ENCODE measurements around the gene NFASC. TPM values are rescaled to one million over a fixed set of nuclear protein-coding genes. Genes with fewer than 3 reads are reported as not detected.

The NFASC gene
- total and polyA plus RNA-seq, 2 donors (not counting 3 experiments of a cell fraction or from before 2014, with no cell fraction given) = not detected

DNA sequence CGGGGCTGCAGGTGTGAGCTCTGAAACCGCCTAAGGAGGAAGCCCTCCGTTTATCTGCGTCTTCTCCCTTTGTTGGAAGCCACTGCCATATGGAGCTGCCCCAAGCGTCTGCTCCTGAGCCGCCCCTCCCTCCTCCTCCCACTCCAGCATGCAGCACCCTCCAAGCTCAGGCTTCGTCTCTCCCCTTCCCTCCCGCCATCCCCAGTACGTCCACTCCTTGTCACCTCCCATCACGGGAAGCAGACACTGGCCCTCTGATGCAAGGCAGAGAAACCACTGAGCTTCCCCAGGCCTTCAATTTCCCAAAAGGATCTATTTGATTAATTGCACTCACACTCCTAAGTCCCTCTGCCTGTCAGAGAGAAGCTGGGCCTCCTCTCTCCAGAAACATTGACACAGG is 52.5 kb downstream of the NFASC start:
- TF ChIP-seq JUN (IDR thresholded peaks at IDR 0.05; ENCODE audit: borderline replicate concordance, insufficient read depth, insufficient read length, low read depth) = no peak
- no peak for TF ChIP-seq MYC (IDR thresholded peaks at IDR 0.05; ENCODE audit: low read depth, low read length)
- TF ChIP-seq, protein P1, sequence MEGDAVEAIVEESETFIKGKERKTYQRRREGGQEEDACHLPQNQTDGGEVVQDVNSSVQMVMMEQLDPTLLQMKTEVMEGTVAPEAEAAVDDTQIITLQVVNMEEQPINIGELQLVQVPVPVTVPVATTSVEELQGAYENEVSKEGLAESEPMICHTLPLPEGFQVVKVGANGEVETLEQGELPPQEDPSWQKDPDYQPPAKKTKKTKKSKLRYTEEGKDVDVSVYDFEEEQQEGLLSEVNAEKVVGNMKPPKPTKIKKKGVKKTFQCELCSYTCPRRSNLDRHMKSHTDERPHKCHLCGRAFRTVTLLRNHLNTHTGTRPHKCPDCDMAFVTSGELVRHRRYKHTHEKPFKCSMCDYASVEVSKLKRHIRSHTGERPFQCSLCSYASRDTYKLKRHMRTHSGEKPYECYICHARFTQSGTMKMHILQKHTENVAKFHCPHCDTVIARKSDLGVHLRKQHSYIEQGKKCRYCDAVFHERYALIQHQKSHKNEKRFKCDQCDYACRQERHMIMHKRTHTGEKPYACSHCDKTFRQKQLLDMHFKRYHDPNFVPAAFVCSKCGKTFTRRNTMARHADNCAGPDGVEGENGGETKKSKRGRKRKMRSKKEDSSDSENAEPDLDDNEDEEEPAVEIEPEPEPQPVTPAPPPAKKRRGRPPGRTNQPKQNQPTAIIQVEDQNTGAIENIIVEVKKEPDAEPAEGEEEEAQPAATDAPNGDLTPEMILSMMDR (IDR thresholded peaks at IDR 0.05; ENCODE audit: extremely low read depth in 1 of 2, insufficient read depth in 1 of 2, low read depth in 1 of 2, low read length in 2 of 2) = no peak
- no peak for TF ChIP-seq POLR2AphosphoS5 (IDR thresholded peaks at IDR 0.05; ENCODE audit: insufficient read depth, low read depth, low read length)
- no peak for TF ChIP-seq POLR2A (IDR thresholded peaks at IDR 0.05; ENCODE audit: low read depth, low read length)
- dilution Hi-C loops (cut with MboI; ENCODE audit: extremely low pct_ligation_motif_present, low sequenced_read_pairs) = no loop called here
- Histone ChIP-seq H3K27ac (ENCODE audit: insufficient read depth, low read depth, low read length) (no peak overlapping the region), H3K4me3 (replicated peaks in 1 of 3; ENCODE audit: insufficient read depth in 1 of 3, low read depth in 1 of 3, low read length in 3 of 3) (no peak overlapping the region), H3K9ac (replicated peaks; ENCODE audit: extremely low read depth, insufficient read depth, low read length) (no peak overlapping the region), H3K4me2 (ENCODE audit: insufficient read depth, low read length) (no peak overlapping the region), H3K27me3 (ENCODE audit: control insufficient read depth in 2 of 2, insufficient read depth in 2 of 2, low read length in 2 of 2) (peaks cover 0 to 6% of the 10 kb centered on the region in 2 experiments), H3K4me1 (ENCODE audit: control insufficient read depth, extremely low read depth, insufficient read depth, low read length) (no peaks in the 10 kb centered on the region), H3K9me1 (replicated peaks; ENCODE audit: control insufficient read depth, extremely low read depth, insufficient read depth, low read length) (no peaks in the 10 kb centered on the region), H3K79me2 (ENCODE audit: control insufficient read depth, insufficient read depth, low read length) (no peaks in the 10 kb centered on the region), H4K20me1 (replicated peaks; ENCODE audit: control insufficient read depth, extremely low read depth, insufficient read depth, low read length) (no peaks in the 10 kb centered on the region), H2AFZ (ENCODE audit: low read depth, low read length) (no peak overlapping the region), H3K9me3 (replicated peaks; ENCODE audit: control insufficient read depth, insufficient read depth, low read length) (no peaks in the 10 kb centered on the region), H3K36me3 (ENCODE audit: control insufficient read depth in 2 of 2, extremely low read depth in 1 of 2, insufficient read depth in 2 of 2, low read length in 2 of 2) (no peaks in the 10 kb centered on the region)
- no TSS peak for BruUV-seq (replicated peaks)
- intact Hi-C loops (cut with micrococcal nuclease) = no loop called here
- POLR2A ChIA-PET = no interaction called here
- CTCF ChIA-PET = interaction anchor here (2.7 kb wide), 1 partner anchor 138 kb away, joined by 9 read pairs; no protein-coding TSS in a partner anchor
- no peak for DNase-seq (ENCODE audit: low read depth, low spot score)
- no peak for FAIRE-seq

DNA sequence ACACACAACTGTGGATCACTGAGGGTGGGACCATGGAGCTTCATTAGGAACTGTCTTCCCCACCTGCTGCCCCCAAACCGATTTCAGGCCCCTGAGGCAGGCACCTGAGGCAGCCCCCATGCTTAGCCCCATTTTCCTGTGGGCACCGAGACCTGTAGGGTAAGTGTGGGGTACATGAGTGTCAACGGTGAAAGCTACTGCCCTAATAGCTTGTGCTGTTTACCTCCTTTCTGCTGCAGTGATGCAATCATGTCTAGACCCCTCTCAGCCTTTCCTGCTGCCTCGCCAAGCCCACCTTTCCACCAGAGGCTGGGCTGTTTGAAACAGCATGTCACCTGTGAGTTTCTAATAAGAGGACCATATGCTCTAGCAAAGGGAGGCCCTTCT is 53.0 kb downstream of the NFASC start:
- intact Hi-C loops (cut with micrococcal nuclease) = no loop called here
- POLR2A ChIA-PET = no interaction called here
- CTCF ChIA-PET = interaction anchor here (1.0 to 2.7 kb wide), 2 partner anchors 17 to 138 kb away, joined by 3 to 9 read pairs; no protein-coding TSS in a partner anchor

More for the DNA sequence above, 53.0 kb downstream of the NFASC start:
- Histone ChIP-seq H3K27ac (ENCODE audit: insufficient read depth, low read depth, low read length) (no peak overlapping the region), H3K4me3 (replicated peaks in 1 of 3; ENCODE audit: insufficient read depth in 1 of 3, low read depth in 1 of 3, low read length in 3 of 3) (no peak overlapping the region), H3K4me1 (ENCODE audit: control insufficient read depth, extremely low read depth, insufficient read depth, low read length) (no peaks in the 10 kb centered on the region), H2AFZ (ENCODE audit: low read depth, low read length) (no peak overlapping the region), H4K20me1 (replicated peaks; ENCODE audit: control insufficient read depth, extremely low read depth, insufficient read depth, low read length) (no peaks in the 10 kb centered on the region), H3K9me1 (replicated peaks; ENCODE audit: control insufficient read depth, extremely low read depth, insufficient read depth, low read length) (no peaks in the 10 kb centered on the region), H3K9me3 (replicated peaks; ENCODE audit: control insufficient read depth, insufficient read depth, low read length) (no peaks in the 10 kb centered on the region), H3K27me3 (ENCODE audit: control insufficient read depth in 2 of 2, insufficient read depth in 2 of 2, low read length in 2 of 2) (peaks cover 0 to 6% of the 10 kb centered on the region in 2 experiments), H3K9ac (replicated peaks; ENCODE audit: extremely low read depth, insufficient read depth, low read length) (no peak overlapping the region), H3K36me3 (ENCODE audit: control insufficient read depth in 2 of 2, extremely low read depth in 1 of 2, insufficient read depth in 2 of 2, low read length in 2 of 2) (no peaks in the 10 kb centered on the region), H3K79me2 (ENCODE audit: control insufficient read depth, insufficient read depth, low read length) (no peaks in the 10 kb centered on the region), H3K4me2 (ENCODE audit: insufficient read depth, low read length) (no peak overlapping the region)
- no peak for FAIRE-seq
- TF ChIP-seq MYC (IDR thresholded peaks at IDR 0.05; ENCODE audit: low read depth, low read length) = no peak
- TF ChIP-seq, protein P2, sequence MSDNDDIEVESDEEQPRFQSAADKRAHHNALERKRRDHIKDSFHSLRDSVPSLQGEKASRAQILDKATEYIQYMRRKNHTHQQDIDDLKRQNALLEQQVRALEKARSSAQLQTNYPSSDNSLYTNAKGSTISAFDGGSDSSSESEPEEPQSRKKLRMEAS (IDR thresholded peaks at IDR 0.05; ENCODE audit: insufficient read depth, insufficient read length) = no peak
- TF ChIP-seq EZH2 (IDR thresholded peaks at IDR 0.05; ENCODE audit: borderline replicate concordance, low read depth, low read length, severe bottlenecking) = no peak
- no peak for TF ChIP-seq FOS (IDR thresholded peaks at IDR 0.05; ENCODE audit: borderline replicate concordance, insufficient read depth, low read length)
- TF ChIP-seq JUN (IDR thresholded peaks at IDR 0.05; ENCODE audit: borderline replicate concordance, insufficient read depth, insufficient read length, low read depth) = no peak
- no peak for TF ChIP-seq POLR2AphosphoS5 (IDR thresholded peaks at IDR 0.05; ENCODE audit: insufficient read depth, low read depth, low read length)
- TF ChIP-seq, protein P1 (IDR thresholded peaks at IDR 0.05; ENCODE audit: extremely low read depth in 1 of 2, insufficient read depth in 1 of 2, low read depth in 1 of 2, low read length in 2 of 2) = no peak
- TF ChIP-seq POLR2A (IDR thresholded peaks at IDR 0.05; ENCODE audit: low read depth, low read length) = no peak
- TF ChIP-seq GATA2 (IDR thresholded peaks at IDR 0.05; ENCODE audit: insufficient read depth, insufficient read length, low read depth, low read length) = no peak
- DNase-seq (ENCODE audit: low read depth, low spot score) = no peak
- no TSS peak for BruUV-seq (replicated peaks)
- dilution Hi-C loops (cut with MboI; ENCODE audit: extremely low pct_ligation_motif_present, low sequenced_read_pairs) = no loop called here
